GM18870 (cell line): ENCODE results near the gene ANKS3.

Source experiments
- ATAC-seq: cut with Tn5 transposase; IDR thresholded peaks from one replicate; pipeline ENCODE4 v1.9.1; 2021; ENCODE audit warnings: moderate library complexity; ENCODE audit not compliant: unreplicated experiment

The ANKS3 gene

GRCh38 chr16:4673387-4674046 is 60.6 kb downstream of the ANKS3 start:
- ATAC-seq = no peak

DNA sequence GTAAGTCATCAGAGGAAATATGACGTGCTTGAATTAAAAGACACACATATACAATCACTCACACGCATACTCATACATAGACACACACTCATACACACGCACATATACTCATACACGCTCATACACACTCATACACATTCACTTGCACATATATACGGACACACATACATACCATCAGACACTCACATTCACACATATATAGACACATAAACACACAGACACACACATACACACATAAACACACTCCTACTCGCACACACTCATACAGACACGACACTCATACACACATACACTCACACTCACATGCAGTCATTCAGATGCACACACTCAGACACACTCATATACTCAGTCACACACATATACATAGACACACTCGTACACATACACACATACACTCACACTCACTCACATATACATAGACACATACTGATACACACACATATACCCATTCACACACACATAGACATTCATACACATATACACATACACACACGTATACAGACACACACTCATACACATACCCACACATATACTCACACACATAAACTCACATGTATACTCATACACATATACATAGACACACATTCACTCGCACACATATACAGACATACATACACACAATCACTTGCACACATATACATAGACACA is 65.6 kb downstream of the ANKS3 start:
- ATAC-seq = no peak

- ATAC-seq = no peak
These were observed 66.7 kb downstream of the ANKS3 start for GRCh38 chr16:4667203-4667963.

- no peak for ATAC-seq
These were observed 67.4 kb downstream of the ANKS3 start for GRCh38 chr16:4666537-4667202.

GRCh38 chr16:4664538-4665418 is 69.3 kb downstream of the ANKS3 start:
- ATAC-seq = no peak

- no peak for ATAC-seq
These were observed 70.2 kb downstream of the ANKS3 start for GRCh38 chr16:4663777-4664465.

- ATAC-seq = no peak
These were observed 70.7 kb downstream of the ANKS3 start for GRCh38 chr16:4663465-4663776.

DNA sequence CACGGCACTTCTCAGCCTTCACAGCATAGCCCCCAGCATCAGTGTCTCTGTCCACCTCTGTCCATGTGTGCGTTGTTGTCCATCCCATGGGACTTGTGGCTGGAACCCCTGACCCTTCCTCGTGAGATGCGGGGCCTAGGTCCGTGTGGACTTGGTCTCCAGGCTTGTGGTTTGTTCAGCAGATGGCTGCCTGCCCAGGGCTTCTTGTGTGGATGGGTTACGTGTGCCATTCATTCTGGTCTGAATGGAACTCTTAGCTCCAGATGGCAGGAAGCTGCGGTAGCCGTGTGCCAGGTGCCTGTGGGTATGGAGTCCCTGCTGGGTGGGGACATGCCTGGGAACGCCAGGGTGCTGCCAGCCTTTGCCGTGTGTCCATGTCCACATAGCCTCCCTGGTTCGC is 72.4 kb downstream of the ANKS3 start:
- no peak for ATAC-seq

DNA sequence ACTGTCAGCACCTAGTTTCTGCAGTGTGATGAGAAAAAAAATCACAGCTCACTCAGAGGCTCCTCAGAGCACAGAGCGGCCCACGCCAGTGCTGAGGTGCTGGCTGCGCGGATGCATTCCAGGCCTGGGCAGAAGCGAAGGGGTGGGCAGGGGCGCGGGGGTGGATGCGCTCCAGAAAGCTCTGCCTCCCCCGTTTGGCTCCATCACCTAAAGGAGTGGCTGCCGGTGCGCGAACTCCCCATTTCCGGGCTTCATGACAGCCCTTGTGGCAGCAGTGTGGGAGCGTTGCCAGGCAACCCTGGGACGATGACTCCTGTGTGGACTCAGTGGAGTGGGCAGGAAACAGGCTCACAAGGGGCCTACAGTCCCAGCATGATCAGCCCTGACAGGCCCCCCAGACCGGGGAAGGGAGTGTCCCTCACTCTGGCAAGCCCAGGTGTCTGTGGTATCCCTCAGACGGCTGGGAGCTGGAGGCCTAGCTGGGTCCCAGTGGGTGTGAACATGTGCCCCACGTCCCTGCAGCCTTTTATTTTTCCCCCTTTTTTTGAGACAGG is 73.5 kb downstream of the ANKS3 start:
- ATAC-seq = no peak

GRCh38 chr16:4659363-4660353 is 74.4 kb downstream of the ANKS3 start:
- ATAC-seq = no peak

DNA sequence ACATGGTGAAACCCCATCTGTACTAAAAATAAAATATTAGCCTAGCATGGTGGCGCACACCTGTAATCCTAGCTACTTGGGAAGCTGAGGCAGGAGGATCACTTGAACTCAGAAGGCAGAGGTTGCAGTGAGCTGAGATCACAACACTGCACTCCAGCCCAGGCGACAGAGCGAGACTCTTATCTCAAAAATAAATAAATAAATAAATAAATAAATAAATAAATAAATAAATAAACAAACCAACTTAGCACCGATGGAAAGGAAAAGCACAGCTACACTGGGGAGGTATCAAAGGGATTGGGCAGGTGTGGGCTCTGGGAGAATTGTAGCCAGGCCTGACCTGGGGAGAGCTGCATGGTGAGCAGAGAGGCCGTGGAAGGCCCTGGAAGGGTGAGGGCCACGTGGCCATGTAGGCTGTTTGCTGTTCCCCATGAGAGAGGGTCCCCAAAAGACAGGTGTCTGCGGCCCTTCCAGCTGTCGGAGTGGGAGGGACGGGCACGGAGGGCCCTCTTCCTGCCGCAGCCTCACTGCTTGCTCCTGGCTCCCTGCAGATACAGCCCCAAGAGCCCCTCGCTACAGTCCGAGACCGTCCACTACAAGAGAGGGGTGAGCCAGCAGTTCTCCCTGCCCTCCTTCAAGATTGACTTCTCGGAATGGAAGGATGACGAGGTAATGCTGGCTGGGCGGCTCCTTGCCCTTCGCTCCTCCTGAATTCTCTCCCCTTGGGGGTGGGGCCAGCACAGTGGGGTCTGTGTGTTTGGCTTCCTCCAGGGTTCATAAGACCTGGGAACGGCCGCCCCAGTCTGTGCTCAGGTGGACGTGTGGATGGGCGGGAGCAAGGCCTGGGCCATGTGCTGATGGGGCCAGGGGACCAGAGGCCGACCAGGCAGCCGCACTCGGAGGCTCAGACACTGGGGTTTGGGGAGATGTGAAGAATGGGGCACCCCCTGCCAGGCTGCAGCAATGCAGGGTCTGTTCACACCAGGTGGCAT is 77.1 kb downstream of the ANKS3 start:
- ATAC-seq = no peak

- no peak for ATAC-seq
These were observed 77.8 kb downstream of the ANKS3 start for GRCh38 chr16:4656221-4656620.

DNA sequence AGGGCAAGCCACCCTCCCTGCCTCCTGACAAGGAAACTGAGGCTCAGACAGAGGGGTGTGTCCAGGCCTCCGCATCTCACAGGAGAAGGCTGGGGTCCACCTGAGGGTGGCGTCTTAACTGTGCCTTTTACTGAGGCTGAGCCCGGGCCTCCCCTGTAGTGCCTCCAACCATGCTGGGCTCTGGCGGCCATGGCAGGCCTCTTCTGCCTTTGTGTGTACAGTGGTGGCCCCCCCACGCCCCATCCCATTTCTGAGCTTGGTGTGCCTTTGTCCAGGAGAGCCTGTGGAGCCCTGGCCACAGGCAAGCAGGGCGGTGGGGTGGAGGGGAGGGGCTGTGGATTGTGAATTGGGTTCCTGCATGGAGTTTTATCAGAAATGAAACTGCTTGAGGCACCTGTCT is 78.3 kb downstream of the ANKS3 start:
- no peak for ATAC-seq

GRCh38 chr16:4654964-4655590 is 79.0 kb downstream of the ANKS3 start:
- ATAC-seq = no peak

- ATAC-seq = no peak
These were observed 79.8 kb downstream of the ANKS3 start for GRCh38 chr16:4654011-4654963.

DNA sequence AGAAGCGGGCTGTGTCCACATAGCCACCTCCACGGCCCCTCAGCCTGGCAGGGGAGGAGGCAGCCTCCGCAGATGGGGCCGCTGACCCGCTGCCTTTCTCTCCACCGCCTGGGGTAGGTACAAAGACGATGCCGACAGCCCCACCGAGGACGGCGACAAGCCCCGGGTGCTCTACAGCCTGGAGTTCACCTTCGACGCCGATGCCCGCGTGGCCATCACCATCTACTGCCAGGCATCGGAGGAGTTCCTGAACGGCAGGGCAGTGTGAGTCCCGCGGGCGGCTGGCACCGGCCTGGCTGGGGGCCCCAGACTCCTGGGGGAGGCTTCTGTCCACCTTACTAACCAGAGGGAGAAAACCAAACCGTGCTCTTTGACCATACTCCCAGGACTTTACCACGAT is 81.5 kb downstream of the ANKS3 start:
- no peak for ATAC-seq
